Measurements from ENCODE around the gene RBKS. TPM values are rescaled to one million over a fixed set of nuclear protein-coding genes. Genes with fewer than 3 reads are reported as not detected.
A peak's percentile ranks its signal among the peaks of the same experiment; 100 is the strongest.

RBKS gene
- total and polyA plus RNA-seq, 2 of the 13 experiments (the other 11 are each of a cell fraction or from before 2014, with no cell fraction given): 7.7 to 8.3 TPM

- TF ChIP-seq ZSCAN5A (CRISPR knock-in tag; IDR thresholded peaks at IDR 0.05; ENCODE audit: borderline replicate concordance) (no peak), ZNF775 (CRISPR knock-in tag; IDR thresholded peaks at IDR 0.05; ENCODE audit: borderline replicate concordance) (0 out of 2 replicates have a peak, but pooled peaks have one; percentile 5), FOXJ3 (CRISPR knock-in tag; IDR thresholded peaks at IDR 0.05; ENCODE audit: borderline replicate concordance) (peak; percentile 74; the same call in 1 of the 2 replicates), ZBTB26 (CRISPR knock-in tag; IDR thresholded peaks at IDR 0.05; ENCODE audit: borderline replicate concordance) (peak; percentile 67), ZNF713 (CRISPR knock-in tag; IDR thresholded peaks at IDR 0.05) (no peak), PHF20 (CRISPR knock-in tag; IDR thresholded peaks at IDR 0.05) (peak; percentile 47; the same call in 1 of the 2 replicates), ZNF160 (CRISPR knock-in tag; IDR thresholded peaks at IDR 0.05) (0 out of 2 replicates have a peak, but pooled peaks have one; percentile 17), PLRG1 (conservative IDR thresholded peaks at IDR 0.05) (no peak), ZNF580 (CRISPR knock-in tag; IDR thresholded peaks at IDR 0.05; ENCODE audit: borderline replicate concordance, low read depth) (0 out of 2 replicates have a peak, but pooled peaks have one; percentile 35), ZNF709 (CRISPR knock-in tag; IDR thresholded peaks at IDR 0.05) (peak; percentile 92; the same call in 1 of the 2 replicates), NR2F6 (IDR thresholded peaks at IDR 0.05) (peak; percentile 70), NR2F6 (CRISPR knock-in tag; IDR thresholded peaks at IDR 0.05) (peak; percentile 63), NR1H2 (CRISPR knock-in tag; IDR thresholded peaks at IDR 0.05; ENCODE audit: borderline replicate concordance, low read depth) (no peak), ZNF280B (CRISPR knock-in tag; IDR thresholded peaks at IDR 0.05; ENCODE audit: borderline replicate concordance) (0 out of 2 replicates have a peak, but pooled peaks have one; percentile 48), MTERF4 (CRISPR knock-in tag; IDR thresholded peaks at IDR 0.05) (peak; percentile 66), GABPB1 (CRISPR knock-in tag; IDR thresholded peaks at IDR 0.05) (peak; percentile 50), IRF2 (CRISPR knock-in tag; IDR thresholded peaks at IDR 0.05) (peak; percentile 30; the same call in 1 of the 2 replicates), ZSCAN9 (CRISPR knock-in tag; IDR thresholded peaks at IDR 0.05; ENCODE audit: borderline replicate concordance) (peak; percentile 56; the same call in 1 of the 2 replicates), TSC22D2 (CRISPR knock-in tag; IDR thresholded peaks at IDR 0.05; ENCODE audit: borderline replicate concordance) (0 out of 2 replicates have a peak, but pooled peaks have one; percentile 22), MLX (CRISPR knock-in tag; IDR thresholded peaks at IDR 0.05) (peak; percentile 37; the same call in 1 of the 2 replicates), ELF3 (CRISPR knock-in tag; IDR thresholded peaks at IDR 0.05) (peak; percentile 94), GTF3A (CRISPR knock-in tag; conservative IDR thresholded peaks at IDR 0.05) (no peak), ZSCAN12 (CRISPR knock-in tag; IDR thresholded peaks at IDR 0.05) (0 out of 2 replicates have a peak, but pooled peaks have one; percentile 59), GABPA (IDR thresholded peaks at IDR 0.05; ENCODE audit: low read depth, low read length) (no peak), GABPA (CRISPR knock-in tag; IDR thresholded peaks at IDR 0.05; ENCODE audit: low read depth) (peak; percentile 77)
These were observed 152.4 kb downstream of the RBKS start (continued) for GRCh38 chr2:27737676-27738348.

Measured in HepG2 (cell line).